GM19099 (cell line): ENCODE results near the gene RPS26.

Source experiments
- POLR2A ChIP-seq: IDR thresholded peaks from 3 replicates; pipeline ENCODE4 v1.6.1; 2011; ENCODE audit warnings: low read depth; ENCODE audit not compliant: insufficient read length; ENCODE audit errors: extremely low read depth

Gene RPS26

GRCh38 chr12:56084958-56085543, 43.3 kb downstream of the RPS26 start:
- no peak for TF ChIP-seq POLR2A

- TF ChIP-seq POLR2A = no peak
Observed at GRCh38 chr12:56086096-56086495, 44.4 kb downstream of the RPS26 start.

DNA sequence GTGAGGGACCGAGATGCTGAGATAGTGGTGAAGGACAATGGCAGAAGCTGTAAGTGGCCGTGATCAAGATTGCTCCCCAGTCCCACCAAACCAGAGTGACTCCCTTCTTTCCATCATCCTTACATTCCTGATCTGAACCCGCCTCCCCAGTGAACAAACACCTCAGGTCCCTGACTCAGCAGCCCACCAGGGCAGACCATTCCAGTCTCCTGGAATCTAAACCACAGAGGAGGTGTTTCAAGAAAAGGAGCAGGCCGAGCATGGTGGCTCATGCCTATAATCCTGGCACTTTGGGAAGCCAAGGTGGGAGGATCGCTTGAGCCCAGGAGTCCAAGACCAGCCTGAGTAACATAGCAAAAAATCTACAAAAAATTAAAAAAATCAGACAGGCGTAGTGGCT, 44.9 kb downstream of the RPS26 start:
- TF ChIP-seq POLR2A = no peak

- no peak for TF ChIP-seq POLR2A
Observed at GRCh38 chr12:56087220-56087619, 45.5 kb downstream of the RPS26 start.
